Superior temporal gyrus (tissue), 1 donor: ENCODE measurements around the gene RTL1.

Experiments used
- DNase-seq: peaks from one replicate; pipeline ENCODE4 v3.0.0-alpha.2; 2016; ENCODE audit errors: extremely low spot score

The RTL1 gene

DNA sequence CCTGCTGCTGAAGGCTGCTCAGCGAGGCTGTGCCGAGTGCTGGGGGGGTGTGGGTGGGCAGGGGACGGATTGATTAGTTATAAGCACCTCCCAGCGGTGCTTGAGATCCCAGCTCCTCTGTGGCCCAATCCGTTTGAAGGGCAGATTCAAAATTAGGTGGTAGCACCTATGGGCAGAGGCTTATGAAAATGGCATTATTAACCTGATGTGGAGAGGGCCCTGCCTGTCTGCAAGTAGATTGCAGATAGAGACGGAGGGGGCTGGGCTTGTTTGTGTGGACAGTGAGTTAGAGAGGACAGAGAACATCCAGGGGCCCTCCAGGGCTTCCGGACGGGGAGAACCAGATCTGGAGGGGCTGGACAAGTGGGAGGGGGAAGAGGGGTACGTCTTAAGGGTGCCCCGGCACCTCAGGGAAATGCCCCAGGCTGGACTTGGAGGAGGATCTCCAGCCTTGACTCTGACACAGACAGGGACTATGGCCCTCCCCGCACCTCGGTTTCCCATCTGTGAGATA lies at the start of gene RTL1:
Gene RTL1, minus strand, starts transcription at position 51 of the 514 bp plus-strand sequence. CDS start 18,934 bp downstream, outside the sequence.
- DNase-seq: no peak

DNA sequence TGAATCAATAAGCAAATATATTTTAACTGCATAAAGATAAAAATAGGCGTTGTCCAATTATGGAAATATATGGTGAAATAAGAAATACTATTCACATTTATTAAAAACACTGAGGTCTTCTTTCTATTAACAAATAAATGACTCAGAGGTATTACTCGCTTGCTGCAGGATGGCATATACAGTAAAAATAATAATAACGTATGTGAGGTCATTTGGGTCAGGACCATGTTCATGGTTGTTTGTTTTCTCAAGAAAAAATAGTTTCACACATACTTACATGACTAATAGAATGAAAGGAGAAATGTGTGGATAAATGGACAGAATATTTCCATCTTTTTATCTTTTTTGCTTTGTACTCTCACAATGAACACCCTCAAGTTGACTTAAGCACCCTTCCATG lies 46.5 kb upstream of the RTL1 start:
- DNase-seq: no peak

DNA sequence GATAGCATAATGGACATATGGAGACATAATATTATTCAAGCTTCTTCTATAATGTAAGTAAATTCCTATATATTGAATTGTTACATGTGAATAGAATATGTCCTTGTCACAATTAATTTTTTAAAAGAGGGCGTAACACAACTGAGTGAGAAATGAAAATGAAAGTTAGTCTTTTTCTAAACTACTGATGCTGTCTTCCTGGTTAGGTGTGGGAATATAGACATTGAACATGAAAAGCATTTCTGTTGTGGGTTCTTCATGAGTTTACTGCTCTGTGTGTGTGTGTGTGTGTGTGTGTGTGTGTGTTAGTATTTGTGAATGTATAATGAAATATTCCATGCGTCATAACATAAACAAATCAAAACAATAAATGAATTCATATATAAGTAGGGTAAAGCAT lies 40.5 kb upstream of the RTL1 start:
- no peak for DNase-seq

GRCh38 chr14:100930270-100930669 lies 26.7 kb upstream of the RTL1 start:
- DNase-seq: no peak

GRCh38 chr14:100915560-100915959 lies 12.0 kb upstream of the RTL1 start:
- no peak for DNase-seq

- DNase-seq: no peak
Measured at GRCh38 chr14:100914597-100915021, 11.1 kb upstream of the RTL1 start.

DNA sequence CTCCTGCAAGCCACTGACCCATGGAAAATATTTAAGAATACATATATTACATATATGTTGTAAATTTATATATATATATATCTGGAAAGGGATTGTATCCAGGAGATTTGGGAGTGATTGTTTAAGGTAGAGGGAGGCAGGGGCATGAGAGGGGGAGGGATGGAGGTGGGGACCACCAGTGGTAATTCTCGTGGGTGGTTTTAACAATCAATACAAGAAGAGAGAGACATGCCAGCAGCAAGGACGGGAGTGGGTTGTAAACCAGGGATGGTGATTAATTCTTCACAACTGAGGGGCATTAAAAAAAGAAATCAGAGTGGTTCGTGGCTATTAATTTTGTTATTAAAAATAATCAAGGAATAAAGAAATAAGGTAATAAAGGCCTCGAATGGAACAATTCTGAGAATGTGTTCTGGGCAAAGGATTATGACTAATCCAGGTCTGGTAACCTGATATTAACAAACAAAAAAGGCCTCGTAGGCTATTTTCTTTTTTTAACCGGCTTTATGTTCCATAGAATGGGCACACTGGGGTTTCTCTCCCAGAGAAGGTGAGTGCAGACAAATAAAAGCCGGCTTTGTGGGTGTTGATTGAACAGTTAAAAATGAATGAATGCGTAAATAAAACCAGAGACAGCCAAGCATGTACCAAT lies 8.3 kb upstream of the RTL1 start:
- no peak for DNase-seq

GRCh38 chr14:100910888-100911664 lies 7.6 kb upstream of the RTL1 start:
- no peak for DNase-seq

DNA sequence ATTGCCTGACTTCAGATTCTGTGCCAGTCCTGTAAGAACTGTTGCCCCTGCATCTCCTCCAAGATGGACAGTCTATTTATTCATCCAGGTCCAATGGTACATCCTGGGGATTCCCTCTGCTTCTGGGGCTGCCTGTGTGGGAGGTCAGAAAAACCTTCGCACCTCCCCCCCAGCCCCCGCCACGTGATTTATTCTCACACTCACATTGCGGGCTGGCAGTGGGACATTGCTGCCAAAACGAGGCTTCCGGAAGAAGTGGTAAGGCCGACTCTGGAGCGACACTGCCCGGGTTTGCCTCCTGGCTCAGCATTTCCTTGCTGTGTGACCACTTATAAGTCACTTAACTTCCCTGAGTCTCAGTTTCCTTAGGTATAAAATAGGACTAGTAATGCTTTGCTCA lies 5.9 kb upstream of the RTL1 start:
- DNase-seq: no peak

GRCh38 chr14:100907240-100907639 lies 3.7 kb upstream of the RTL1 start:
- DNase-seq: no peak

DNA sequence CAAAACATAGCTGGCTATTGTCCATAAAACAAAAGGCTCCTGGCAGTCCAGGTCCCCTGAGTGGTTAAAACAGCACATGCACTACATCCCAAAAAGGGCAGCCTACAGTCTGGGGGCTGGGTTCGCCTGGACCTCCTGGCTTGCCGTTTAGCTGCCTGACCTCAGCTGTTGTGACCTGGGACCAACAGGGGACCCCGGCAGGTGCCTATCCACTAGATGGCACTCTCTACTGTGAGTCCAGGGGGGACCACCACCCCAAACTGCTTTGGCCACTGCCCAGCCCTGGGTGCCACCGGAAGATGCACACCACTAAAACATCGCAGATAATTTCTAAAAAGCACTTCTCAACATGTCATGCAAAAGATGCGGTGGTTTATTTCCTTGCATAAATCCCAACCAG lies 2.9 kb upstream of the RTL1 start:
- no peak for DNase-seq

DNA sequence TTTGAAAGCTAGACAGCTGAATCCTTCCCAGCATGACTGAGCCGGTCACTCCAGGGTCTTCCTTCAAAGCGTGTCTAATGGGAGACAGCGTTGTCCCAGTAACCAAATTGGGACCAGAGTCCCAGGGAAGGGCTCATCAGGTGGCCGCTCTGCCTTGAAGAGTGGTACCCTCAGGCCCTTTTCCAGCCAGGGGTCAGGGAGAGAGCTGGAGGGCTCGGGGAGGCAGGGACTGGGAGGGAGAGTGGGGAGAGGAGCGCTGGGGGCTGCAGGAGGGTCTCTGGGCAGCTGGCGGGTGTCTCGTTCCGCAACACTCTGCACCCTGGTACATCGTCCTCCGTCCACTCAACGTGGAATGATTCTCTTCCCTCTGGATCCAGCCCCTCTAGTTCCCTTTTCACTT lies 1.6 kb upstream of the RTL1 start:
- DNase-seq: no peak

- DNase-seq: no peak
Measured at GRCh38 chr14:100904307-100905087, 975 bp upstream of the RTL1 start.

- no peak for DNase-seq
Measured at GRCh38 chr14:100903134-100903468, 421 bp downstream of the RTL1 start.

- DNase-seq: no peak
Measured at GRCh38 chr14:100902295-100903133, 1.0 kb downstream of the RTL1 start.

- no peak for DNase-seq
Measured at GRCh38 chr14:100901391-100902183, 1.9 kb downstream of the RTL1 start.

- no peak for DNase-seq
Measured at GRCh38 chr14:100900837-100901390, 2.6 kb downstream of the RTL1 start.

GRCh38 chr14:100899884-100900771 lies 3.4 kb downstream of the RTL1 start:
- DNase-seq: no peak
